ENCODE results near the gene RTN4.

- TF ChIP-seq CTCF (IDR thresholded peaks at IDR 0.05 in 8 of 11, conservative IDR thresholded peaks at IDR 0.05 in 3 of 11) (no peak), POLR2A (IDR thresholded peaks at IDR 0.05) (no peak), POLR2AphosphoS5 (IDR thresholded peaks at IDR 0.05) (no peak)
Measured at GRCh38 chr2:55054106-55054875, 4.0 kb upstream of the RTN4 start.

Measured in spleen (tissue), 7 donors.